ENCODE results near the gene SNRPD2.
A peak's percentile ranks its signal among the peaks of the same experiment; 100 is the strongest.

Gene SNRPD2

DNA sequence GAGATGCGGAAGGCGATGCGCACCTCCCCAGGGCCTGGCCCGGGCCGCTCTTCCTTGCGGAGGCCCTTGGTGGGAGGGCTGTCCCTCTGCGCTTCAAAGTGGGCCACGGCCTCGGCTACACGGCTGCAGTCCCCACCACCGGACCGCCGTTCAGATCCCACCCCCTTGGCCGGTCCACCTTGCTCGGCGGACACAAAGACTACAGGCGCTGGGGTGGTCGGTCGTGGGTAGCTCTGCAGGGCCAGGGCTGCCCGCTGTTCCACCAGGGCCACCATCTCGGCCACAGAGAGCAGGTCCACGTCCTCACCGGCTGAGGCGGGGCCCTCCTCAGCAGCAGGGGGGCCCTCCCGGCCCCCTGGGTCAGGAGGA, 20.9 kb upstream of the SNRPD2 start:
- no peak for DNase-seq
- TF ChIP-seq, protein P1, sequence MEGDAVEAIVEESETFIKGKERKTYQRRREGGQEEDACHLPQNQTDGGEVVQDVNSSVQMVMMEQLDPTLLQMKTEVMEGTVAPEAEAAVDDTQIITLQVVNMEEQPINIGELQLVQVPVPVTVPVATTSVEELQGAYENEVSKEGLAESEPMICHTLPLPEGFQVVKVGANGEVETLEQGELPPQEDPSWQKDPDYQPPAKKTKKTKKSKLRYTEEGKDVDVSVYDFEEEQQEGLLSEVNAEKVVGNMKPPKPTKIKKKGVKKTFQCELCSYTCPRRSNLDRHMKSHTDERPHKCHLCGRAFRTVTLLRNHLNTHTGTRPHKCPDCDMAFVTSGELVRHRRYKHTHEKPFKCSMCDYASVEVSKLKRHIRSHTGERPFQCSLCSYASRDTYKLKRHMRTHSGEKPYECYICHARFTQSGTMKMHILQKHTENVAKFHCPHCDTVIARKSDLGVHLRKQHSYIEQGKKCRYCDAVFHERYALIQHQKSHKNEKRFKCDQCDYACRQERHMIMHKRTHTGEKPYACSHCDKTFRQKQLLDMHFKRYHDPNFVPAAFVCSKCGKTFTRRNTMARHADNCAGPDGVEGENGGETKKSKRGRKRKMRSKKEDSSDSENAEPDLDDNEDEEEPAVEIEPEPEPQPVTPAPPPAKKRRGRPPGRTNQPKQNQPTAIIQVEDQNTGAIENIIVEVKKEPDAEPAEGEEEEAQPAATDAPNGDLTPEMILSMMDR (IDR thresholded peaks at IDR 0.05) = no peak
- no peak overlapping the region for H3K4me3 Mint-ChIP-seq
- no peaks in the 10 kb centered on the region for H3K27me3 Mint-ChIP-seq (ENCODE audit: low read depth, poor library complexity)
- H3K27ac Mint-ChIP-seq = no peak overlapping the region
- peaks cover 46% of the 10 kb centered on the region for H3K4me1 Mint-ChIP-seq
- H3K9me3 Mint-ChIP-seq = no peaks in the 10 kb centered on the region
- peaks cover 22% of the 10 kb centered on the region for H3K36me3 Mint-ChIP-seq (ENCODE audit: low read depth)

DNA sequence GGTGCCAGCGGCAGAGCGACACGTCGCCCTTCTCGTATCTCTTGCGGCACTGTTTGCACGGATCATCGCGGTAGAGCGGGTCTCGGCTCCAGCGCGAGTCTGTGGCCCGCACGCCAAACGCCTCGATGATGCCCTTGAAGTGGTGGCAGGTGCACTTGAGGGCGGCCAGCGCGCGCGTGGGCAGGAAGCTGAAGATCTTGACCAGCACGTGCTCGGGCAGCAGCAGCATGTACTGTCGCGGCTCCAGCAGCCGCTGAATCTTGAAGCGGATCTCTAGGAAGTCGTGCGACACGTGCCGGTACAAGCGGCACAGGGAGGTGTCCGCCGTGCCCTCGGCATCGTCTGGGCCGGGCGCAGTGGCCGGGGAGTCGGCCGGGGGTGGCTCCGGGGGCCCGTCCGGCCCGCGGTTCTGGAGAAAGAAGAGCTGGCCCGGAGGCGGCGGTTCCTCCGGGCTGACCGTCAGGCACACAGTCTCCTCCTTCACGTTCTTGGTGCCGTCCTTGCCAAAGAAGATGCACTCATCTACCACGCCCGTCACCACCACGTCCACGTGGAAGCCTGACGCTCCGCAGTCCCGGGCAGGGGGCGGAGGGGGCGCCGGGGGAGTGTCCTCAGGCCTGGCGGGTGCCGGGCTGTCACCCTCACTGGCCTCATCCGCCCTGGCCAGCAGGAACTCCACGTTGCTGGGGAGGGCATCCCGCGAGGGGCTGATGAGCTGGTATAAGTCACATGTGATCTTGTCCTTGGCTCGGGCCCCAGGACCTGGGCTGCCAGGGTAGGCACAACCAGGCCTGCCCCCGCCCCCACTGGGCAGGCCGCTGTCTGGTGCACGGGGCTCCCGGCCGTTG, 20.3 kb upstream of the SNRPD2 start:
- no peak for DNase-seq
- peaks cover 48% of the 10 kb centered on the region for H3K4me1 Mint-ChIP-seq
- no peak overlapping the region for H3K4me3 Mint-ChIP-seq
- H3K9me3 Mint-ChIP-seq = no peaks in the 10 kb centered on the region
- TF ChIP-seq, protein P1 (IDR thresholded peaks at IDR 0.05) = no peak
- no peak overlapping the region for H3K27ac Mint-ChIP-seq
- H3K27me3 Mint-ChIP-seq (ENCODE audit: low read depth, poor library complexity) = no peaks in the 10 kb centered on the region
- H3K36me3 Mint-ChIP-seq (ENCODE audit: low read depth) = peaks cover 22% of the 10 kb centered on the region

DNA sequence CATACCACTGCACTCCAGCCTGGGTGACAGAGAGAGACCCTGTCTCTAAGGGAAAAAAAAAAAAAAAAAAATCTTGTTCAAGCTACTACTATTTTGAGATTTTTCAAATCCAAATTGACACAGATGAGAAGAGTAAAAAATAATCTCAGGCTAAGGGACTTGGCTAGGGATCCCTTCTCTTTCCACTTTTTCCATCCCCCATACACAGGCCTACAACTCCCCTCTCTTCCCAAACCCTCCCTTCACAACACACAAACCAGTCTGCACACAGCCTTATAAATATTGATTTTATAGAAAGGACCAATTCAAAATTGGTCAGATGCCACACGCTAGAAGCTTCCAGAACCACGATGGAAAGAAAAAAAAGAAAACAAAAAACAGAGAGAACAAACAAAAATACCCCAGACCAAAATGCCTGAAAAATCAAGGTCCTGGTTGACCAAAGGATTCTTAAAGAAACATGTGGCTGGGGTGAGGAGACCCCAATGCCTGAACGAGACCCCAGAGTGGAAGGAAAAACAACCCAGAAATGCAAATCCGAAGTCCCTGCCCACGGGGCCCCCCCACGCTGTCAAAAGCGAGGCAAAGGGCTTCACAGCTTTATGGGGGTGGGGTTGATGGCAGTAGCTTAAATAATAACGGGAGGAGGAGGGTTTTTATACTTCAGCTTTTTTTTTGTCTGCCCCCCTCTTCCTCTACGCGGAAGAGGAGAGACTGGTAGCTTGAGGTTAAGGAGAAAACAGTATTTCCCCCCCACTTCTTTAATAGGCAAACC, 18.8 kb upstream of the SNRPD2 start:
- Mint-ChIP-seq H3K4me3 (no peak overlapping the region), H3K4me1 (peaks cover 41% of the 10 kb centered on the region), H3K27me3 (ENCODE audit: low read depth, poor library complexity) (no peaks in the 10 kb centered on the region), H3K27ac (peak overlapping the region; percentile 39), H3K36me3 (ENCODE audit: low read depth) (peaks cover 22% of the 10 kb centered on the region), H3K9me3 (no peaks in the 10 kb centered on the region)
- DNase-seq = no peak
- TF ChIP-seq, protein P1 (IDR thresholded peaks at IDR 0.05) = no peak

DNA sequence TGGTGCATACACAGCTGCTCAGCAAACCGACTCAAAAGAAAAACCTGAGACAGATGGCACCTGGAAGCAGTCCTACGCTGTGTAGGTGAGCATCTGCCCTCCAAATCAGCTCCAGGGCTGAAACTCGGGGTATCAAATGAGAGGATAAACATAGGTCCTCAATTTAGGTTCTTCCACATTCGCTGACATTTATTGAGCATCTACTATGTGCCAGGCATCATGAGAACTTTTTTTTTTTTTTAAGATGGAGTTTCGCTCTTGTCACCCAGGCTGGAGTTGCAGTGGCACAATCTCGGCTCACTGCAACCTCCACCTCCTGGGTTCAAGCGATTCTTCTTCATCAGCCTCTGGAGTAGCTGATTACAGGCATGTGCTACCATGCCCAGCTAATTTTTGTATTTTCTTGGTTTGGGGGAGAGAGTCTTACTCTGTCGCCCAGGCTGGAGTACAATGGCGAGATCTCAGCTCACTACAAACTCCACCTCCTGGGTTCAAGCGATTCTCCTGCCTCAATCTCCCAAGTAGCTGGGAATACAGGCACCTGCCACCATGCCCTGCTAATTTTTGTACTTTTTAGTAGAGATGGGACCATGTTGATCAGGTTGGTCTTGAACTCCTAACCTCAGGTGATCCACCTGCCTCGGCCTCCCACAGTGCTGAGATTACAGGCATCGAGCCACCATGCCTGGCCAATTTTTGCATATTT, 14.1 kb upstream of the SNRPD2 start:
- no peaks in the 10 kb centered on the region for H3K9me3 Mint-ChIP-seq
- peaks cover 23% of the 10 kb centered on the region for H3K4me1 Mint-ChIP-seq
- no peak overlapping the region for H3K27ac Mint-ChIP-seq
- H3K36me3 Mint-ChIP-seq (ENCODE audit: low read depth) = peaks cover 43% of the 10 kb centered on the region
- TF ChIP-seq, protein P1 (IDR thresholded peaks at IDR 0.05) = no peak
- H3K27me3 Mint-ChIP-seq (ENCODE audit: low read depth, poor library complexity) = peaks cover 4% of the 10 kb centered on the region
- H3K4me3 Mint-ChIP-seq = no peak overlapping the region
- DNase-seq = no peak

DNA sequence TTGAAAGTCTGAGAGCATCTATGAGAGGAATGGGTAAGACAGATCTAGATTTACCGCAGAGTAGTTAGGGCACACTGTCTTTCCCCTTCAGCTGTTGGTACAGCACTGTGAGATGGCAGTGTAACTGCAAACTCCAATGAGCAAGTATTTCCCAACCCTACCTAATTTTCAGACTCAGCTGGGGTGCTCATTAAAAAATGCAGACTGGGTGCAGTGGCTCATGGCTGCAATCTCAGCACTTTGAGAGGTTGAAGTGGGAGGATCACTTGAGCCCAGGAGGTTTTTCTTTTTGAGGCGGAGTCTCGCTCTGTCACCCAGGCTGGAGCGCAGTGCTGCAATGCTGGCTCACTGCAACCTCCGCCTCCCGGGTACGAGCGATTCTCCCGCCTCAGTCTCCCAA, 13.4 kb upstream of the SNRPD2 start:
- no peaks in the 10 kb centered on the region for H3K9me3 Mint-ChIP-seq
- H3K4me3 Mint-ChIP-seq = no peak overlapping the region
- peaks cover 16% of the 10 kb centered on the region for H3K4me1 Mint-ChIP-seq
- TF ChIP-seq, protein P1 (IDR thresholded peaks at IDR 0.05) = no peak
- no peak overlapping the region for H3K27ac Mint-ChIP-seq
- peaks cover 4% of the 10 kb centered on the region for H3K27me3 Mint-ChIP-seq (ENCODE audit: low read depth, poor library complexity)
- peaks cover 36% of the 10 kb centered on the region for H3K36me3 Mint-ChIP-seq (ENCODE audit: low read depth)
- no peak for DNase-seq
